Right renal cortex interstitium (tissue), 3 donors: ENCODE measurements around the gene OTOP2. TPM values are rescaled to one million over a fixed set of nuclear protein-coding genes. Genes with fewer than 3 reads are reported as not detected.

ENCODE experiments used
- DNase-seq, 3 donors: peaks; one replicate each; pipeline ENCODE4 v3.0.0-alpha.2; 2013; ENCODE audit warnings: low read depth in 3 of 3, low spot score in 2 of 3
- polyA plus RNA-seq, 3 donors: library from polyadenylated mRNA; unstranded; fragments of 120-200 nt; gene quantifications; one replicate each; pipeline ENCODE4 v1.2.1, GENCODE V29; 2013; ENCODE audit not compliant: insufficient read length in 3 of 3

OTOP2 gene
- polyA plus RNA-seq, 3 donors = not detected

DNA sequence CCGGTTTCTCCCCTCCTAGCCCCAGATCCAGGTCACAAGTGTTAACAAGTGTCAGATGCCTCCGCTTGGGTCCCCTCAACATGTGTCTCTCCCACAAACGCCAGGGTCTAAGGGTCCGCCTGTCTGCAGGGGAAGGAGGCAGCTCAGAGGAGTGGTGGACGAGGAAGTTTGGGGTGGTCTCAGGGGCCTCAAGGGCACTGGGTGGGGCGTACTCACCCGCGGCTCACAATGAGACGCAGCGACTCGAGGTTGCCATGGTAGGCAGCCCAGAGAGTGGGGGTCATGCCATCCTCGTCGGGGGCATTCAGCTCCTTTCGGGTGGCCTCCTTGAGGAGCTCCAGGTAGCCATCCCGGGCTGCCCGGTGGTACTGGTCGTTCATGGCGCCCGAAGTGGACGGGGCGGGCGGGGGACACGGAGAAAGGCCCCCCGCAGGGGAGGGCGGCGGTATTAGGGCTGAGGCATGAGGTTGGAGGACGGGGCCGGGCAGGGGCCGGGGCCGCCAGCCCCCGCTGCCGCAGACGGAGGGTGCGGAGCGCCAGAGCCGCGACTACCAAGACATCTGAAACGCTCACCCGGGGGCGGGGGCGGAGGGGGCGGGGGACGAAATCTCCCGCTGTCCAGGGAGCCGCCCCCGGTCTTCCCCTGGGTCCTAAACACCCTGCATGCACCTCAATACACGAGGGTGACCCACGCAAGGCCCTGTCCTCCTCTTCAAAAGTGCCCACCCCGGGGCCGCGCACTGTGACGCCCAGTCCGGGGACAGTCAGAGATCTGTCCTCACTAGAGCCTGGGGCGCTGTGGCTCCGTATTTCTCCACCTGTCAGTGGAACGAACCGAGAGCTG, 1.2 kb upstream of the OTOP2 start, which contains the start of gene USH1G:
Gene USH1G, minus strand, starts transcription at position 562 of the 844 bp plus-strand sequence. Its CDS starts 182 bp downstream, at position 380.
- DNase-seq = no peak

DNA sequence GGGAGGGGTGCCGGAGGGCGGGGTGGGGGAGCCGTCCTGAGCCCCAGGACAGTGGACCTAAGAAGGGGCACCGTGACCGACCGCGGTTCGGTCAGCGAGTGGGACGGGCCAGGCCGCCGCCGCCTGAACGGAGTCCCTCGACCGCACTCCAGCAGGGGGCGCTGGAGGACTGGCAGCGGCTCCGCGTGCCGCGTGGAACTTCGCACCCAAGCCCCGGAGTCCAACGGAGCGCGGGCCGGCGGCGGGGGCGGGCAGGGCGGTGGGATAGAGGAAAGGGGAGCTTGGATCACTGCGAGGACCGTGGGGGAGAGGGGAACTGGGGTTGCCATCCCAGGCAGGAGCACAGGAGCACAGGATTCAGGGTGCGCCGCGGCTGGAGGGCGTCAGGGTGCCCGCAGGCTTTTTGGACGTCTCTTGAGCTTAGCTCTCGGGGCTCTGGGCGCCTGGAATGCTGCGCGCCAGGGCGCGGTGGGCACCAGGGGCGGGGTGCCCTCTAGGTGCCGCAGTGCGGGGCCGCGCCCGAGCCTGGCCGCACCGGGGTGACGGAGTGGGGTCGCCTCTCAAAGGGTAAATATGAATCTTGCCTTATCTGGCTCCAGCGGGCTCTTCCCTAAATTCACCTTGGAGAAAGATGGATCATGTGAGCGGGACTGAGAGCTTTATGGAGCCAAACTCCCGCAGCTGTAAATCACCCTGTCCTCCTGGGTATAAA, 379 bp upstream of the OTOP2 start:
- no peak for DNase-seq

DNA sequence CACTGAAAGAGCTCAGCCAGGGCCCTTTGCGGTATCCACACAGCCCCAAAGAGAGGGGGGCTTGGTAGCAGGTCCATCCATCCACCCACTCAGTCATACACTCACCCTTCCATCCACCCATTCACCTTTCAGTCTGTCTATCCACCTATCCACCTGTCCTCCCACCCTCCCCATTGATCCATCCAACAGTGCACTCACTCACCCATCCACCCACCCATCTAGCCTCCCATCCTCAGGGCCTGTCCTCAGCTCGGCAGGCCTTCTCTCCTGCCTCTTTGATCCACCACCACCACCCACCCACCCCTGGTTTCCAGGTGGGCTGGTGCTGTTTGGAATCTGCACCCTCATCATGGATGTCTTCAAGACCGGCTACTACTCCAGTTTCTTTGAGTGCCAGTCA, 1.2 kb downstream of the OTOP2 start:
- DNase-seq = no peak

DNA sequence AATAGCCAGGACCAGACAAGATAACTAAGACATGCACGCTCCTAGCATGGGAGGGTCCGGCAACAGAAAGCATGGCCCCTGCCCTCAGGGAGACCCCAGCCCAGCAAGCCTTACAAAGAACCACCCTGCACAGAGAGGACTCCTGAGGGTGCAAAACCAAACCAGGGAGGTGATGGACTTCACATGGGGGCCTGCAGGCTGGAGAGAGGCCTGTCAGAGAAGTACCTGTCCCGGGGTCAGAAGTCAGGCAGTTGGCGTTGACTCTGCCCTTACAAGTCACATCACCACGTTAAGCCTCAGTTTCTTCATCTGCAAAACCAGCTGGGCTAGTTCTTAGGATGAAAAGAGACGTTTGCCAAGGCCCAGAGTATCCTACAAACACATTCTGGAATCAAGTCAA, 4.7 kb downstream of the OTOP2 start:
- no peak for DNase-seq

DNA sequence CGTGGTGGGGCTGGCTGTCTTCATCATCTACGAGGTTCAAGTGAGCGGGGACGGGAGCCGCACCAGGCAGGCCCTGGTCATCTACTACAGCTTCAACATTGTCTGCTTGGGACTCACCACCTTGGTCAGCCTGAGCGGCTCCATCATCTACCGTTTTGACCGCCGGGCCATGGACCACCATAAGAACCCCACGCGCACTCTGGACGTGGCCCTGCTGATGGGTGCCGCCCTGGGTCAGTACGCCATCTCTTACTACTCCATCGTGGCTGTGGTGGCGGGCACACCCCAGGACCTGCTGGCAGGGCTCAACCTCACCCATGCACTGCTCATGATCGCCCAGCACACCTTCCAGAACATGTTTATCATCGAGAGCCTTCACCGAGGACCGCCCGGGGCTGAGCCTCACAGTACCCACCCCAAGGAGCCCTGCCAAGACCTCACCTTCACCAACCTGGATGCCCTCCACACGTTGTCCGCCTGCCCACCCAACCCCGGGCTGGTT, 6.5 kb downstream of the OTOP2 start:
- no peak for DNase-seq

DNA sequence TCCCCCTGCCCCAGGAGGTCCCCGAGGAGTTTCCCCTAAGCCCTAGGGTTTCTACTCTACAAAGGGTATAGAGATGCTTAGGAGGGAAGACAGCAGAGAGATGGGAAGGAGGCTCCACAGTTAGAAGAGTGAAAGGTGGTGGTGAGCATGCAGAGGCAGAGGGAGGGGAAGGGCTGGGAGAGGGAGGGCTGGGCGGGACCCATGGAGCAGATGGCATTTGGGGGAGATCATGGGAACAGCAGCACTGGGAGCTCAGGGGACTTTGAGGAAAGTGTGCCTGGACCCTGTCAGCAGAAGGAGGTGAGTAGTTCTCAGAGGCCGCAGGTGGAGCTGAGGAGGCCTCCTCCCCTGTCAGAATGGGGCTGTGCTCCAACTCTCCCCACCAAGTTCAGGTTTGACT, 11.0 kb downstream of the OTOP2 start:
- no peak for DNase-seq

DNA sequence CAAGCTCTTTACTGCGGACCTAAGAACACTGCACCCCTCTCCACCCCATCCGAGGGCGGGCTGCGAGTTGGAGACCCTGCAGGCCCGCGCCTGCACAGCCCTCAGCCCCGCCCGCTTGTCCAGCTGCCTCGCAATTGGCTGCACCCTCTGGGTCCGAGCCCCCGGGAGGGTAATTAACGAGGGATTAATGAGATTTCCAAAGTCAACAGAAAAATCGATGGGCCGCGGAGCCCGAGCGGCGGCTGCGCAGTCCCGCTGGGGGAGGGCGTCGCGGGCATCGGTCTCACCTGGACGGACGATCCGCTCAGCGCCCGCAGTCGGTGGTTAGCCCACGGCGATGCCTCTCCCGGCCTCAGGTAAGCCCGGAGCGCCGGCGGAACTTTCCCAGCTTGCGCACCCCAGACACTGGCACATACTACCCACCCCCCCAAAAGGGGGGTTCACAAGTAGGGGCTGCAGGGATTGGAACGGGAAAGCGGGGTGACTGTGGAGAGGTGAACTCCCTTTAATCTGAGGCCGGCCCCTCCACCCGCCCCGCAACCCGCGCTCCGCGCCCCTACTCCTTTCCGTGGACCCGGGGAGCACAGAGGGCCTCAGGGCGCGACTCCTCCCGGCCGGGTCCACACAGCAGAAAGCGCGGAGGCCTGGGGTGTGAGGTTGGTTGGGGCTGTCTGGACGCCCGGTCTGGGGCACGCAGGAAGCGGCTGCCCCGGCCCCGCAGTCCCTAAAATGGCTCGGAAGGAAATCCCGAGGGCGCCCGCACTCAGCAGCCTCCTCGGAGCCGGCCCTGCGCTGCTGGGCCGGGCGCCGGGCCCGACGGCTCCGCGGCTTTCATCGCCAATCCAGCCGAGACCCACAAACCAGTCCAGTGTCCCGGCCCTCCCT, 11.8 kb downstream of the OTOP2 start, which contains the start of gene OTOP3:
Gene OTOP3, plus strand, starts transcription at position 314 of the 885 bp plus-strand sequence. Its CDS starts 24 bp downstream, at position 338.
- DNase-seq = no peak

DNA sequence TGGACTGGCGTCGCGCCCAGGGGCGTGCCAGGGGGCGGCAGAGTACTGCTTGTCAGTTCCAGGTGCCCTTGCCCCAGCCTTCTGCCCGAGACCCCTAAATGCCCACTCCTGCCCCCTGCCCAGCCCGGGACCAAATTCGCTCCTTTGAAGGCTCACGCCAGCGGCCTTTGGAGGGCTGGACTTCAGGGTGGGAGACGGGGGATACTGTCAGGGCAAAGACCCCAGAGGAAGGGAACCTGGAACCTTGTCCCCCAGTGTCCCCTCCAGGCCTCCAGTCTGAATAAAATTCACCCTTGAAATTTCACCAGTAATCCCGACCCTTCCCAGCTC, 12.4 kb downstream of the OTOP2 start:
- DNase-seq = no peak

DNA sequence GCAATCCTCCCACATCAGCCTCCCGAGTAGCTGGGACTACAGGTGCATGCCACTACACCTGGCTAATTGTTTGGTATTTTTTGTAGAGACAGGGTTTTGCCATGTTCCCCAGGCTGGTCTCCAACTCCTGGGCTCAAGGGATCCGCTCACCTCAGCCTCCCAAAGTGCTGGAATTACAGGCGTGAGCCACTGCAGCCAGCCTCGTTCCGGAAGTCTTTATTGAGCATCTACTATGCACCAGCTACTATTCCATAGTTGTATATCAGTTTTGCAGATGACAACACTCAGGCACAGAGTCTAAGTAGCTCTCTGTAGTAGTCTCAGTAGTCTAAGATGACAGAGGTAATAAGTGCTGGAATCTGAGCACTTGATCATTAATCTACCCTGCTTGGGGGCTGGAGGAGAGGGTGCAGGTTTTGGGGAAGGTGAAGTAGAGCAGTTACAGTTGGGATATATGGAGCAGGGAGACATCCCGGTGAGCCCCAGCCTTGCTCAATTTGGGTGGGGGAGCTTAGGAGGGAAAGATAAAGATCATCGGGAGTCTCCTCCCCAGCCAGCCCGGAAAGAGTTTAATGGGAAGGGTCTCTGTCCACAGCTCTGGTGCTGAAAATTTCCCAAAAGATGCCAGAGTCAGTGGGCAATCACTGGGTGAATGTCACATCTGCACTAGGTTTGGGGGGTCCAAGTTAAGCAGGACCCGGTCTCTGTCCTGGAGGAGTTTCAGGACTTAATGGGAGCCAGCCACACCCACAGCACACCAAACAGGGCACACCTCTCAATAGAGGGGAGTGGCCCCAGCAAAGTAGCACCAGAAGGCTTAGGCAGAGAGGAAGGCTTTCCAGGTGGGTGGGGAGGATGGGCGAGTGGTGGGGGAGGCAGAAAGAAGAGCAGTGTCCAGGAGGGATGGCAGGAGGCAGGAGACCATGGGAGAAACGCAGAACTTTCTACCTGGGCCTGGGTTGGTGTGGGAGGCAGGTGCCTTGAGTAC, 13.3 kb downstream of the OTOP2 start:
- no peak for DNase-seq

DNA sequence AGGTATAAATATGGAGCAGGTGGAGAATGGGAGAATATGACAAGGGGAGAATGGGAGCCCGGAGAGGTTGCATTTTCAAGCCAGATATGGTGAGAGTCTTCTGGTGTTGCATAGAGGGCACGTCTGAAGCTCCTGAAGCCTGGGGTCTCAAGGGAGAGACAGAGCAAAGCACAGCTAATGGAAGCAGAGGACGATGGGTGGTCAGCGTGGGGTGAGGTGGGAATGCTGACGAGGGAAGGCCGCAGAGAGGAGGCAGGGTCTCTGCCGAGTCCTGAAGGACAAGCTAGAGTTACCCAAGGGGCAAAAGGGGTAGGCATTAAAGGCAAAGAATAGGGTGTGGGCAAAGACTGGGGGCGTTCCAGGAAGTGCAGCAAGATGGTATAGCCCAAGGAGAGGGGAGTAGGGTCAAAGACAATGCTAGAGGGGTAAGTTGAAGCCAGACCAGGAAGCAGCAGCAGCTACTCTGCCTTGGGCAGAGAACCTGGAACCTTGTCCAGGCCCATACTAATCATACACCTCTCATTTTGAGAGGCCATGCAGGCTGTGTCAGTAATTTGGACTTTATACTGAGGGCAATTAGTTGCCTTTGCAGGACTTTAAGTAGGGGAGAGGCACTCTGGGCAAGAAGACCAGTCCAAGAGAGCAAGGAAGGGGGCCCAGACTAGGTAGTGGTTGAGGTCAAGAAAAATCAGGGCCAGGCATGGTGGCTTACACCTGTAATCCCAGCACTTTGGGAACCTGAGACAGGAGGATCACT, 14.3 kb downstream of the OTOP2 start:
- no peak for DNase-seq

DNA sequence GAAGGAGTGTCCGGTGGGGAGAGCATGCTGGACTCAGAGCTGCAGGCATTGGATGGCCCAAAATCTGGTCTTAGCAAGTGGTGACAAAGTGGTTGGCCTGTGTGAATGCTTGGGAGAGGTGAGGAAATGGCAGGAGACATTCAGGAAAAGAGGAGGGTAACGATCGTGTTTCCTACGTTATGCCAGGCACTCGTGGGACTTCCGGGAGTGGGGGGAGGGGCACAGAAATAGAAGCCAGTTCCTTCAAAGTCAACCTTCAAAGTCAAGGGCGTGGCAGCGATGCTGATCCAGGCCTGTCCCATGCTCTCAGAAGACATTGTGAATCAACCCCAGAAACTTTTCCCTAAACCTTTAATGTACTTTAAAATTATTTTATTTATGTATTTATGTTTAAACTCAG, 15.5 kb downstream of the OTOP2 start:
- DNase-seq = no peak

DNA sequence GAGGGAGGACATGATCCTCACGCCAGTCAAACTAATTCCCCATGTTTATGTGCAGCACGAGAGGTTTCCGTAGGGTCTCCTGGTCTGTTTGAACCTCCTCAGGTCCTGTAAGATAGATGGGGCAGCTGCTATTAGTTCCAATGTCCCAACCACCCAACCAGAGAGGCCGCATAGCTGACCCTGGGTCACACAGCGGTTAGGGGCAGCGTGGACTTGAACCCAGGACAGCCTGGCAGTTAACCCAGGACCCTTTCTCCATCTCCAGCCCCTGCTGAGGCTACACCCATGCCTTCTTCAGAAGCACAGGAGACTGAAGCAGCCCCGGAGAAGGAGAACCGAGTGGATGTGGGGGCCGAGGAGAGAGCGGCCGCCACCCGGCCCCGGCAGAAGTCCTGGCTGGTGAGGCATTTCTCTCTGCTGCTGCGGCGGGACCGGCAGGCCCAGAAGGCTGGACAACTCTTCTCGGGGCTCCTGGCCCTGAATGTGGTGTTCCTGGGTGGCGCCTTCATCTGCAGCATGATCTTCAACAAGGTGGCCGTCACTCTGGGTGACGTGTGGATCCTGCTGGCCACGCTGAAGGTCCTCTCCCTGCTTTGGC, 17.2 kb downstream of the OTOP2 start:
- DNase-seq = no peak

DNA sequence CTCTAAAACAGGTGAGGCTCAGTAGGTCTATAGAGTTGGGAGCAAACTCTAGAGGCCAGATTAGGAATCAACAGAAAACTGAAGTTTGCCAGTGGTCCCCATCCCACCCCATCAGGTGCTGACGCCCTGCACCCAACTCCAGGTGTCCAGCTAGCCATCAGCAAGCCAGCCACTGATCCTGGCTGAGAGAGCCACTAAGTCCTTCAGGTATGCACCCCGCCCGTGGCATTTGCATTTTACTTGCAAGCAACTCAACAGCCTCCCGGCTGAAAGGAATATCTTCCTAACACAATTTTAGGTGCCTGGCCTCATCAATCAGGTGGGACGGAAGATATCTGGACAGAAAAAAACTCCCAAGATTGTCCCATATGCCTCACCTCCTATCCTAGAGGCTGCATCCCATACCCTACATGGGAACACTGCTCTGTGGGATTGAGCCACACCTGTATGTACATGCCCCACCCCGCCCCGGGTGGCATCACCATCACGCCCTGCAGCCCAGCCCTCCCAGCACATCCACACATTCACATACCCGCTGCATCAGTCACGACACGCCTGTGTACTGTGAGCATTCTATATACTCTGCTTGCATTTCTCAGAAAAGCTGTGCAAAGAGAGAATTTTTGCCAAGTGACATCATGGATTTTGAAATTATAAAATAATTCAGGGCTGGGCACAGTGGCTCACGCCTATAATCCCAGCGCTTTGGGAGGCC, 19.9 kb downstream of the OTOP2 start:
- no peak for DNase-seq

DNA sequence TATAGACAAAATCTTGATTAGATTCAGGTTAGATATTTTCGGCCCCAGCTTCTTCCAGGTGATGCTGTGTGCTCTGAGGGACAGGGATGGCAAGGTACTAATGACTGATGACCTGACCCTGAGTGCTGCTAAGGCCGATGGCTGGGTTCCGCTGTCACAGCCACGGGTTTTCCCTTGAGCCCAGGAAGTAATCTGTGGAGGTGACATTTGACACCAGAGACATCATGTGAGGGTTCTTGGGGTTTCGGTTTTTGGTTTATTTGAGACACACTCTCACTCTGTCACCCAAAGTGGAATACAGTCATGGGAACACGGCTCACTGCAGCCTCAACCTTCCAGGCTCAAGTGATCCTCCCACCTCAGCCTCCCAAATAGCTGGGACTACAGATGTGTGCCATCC, 21.5 kb downstream of the OTOP2 start:
- no peak for DNase-seq

DNA sequence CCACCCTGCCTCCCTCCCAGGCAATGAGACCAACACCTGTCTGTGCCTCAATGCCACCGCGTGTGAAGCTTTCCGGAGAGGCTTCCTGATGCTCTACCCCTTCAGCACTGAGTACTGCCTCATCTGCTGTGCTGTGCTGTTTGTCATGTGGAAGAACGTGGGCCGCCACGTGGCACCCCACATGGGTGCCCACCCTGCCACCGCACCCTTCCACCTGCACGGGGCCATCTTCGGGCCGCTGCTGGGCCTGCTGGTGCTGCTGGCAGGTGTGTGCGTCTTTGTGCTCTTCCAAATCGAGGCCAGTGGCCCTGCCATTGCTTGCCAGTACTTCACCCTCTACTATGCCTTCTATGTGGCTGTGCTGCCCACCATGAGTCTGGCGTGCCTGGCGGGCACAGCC, 22.6 kb downstream of the OTOP2 start:
- DNase-seq = no peak

DNA sequence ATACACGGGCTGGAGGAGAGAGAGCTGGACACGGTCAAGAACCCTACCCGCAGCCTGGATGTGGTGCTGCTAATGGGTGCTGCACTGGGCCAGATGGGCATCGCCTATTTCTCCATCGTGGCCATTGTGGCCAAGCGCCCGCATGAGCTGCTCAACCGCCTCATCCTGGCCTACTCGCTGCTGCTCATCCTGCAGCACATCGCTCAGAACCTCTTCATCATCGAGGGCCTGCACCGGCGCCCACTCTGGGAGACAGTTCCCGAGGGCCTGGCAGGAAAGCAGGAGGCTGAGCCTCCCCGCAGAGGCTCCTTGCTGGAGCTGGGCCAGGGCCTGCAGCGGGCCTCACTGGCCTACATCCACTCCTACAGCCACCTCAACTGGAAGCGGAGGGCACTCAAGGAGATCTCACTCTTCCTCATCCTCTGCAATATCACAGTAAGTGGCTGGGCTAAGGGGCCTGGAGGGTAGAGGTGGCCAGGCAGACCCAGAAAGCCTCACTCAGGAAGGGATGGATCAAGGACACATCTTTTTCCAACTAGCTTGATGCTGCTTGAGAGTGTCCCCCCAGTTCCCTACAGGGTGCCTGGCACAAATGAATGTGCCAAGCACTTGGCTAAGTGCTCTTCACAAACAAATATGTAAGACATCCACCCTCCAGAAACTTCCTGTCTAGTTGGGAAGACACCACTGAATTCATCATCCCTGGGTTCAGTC, 23.1 kb downstream of the OTOP2 start:
- no peak for DNase-seq

DNA sequence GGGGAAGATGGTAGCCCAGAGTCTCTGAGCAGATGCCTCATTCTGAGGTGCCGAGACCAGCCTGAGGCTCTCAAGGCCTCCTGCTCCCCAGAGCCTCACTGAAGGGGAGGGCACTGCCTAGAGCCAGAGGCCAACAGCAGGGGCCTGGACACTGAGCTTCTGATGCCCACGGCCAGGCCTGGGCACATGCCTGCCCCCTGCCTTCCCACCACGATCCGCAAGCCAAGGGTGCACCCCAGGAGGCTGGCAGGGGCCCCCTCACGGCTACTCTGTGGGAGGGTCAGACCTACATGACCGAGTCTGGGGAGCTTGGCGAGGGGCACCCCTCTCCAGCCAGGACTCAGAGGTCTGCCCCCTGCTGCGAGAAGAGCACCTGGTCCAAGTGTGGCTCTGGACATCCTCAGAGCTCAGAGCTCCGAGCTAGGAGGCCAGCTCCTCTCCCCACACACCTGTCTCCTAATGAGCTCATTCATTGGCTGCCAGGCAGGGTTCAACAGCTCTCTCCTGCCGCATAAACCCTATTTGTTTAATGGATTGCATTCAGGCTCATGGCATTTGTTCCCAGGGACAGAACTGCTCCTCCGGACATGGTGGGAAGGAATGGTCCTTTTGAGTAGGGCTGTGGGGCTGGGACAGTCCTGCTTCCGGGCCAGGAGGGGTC, 25.5 kb downstream of the OTOP2 start:
- DNase-seq = no peak
